Lung (tissue), 12 donors: ENCODE results near the gene BPTF. TPM values are rescaled to one million over a fixed set of nuclear protein-coding genes. Genes with fewer than 3 reads are reported as not detected.
"Not testable (repeated sequence)": the region's sequence is repeated elsewhere in the genome, so short reads cannot be mapped to it uniquely, and the experiment has no call there.

Source experiments
- ATAC-seq: fragments of 200-7000 bp; cut with Tn5 transposase; one replicate; pipeline ENCODE4 v1.9.1; 2020; ENCODE audit warnings: moderate number of reproducible peaks; ENCODE audit not compliant: insufficient read depth, low FRiP score
- DNase-seq, 3 donors: peaks; one replicate each; pipeline ENCODE4 v3.0.0-alpha.2; 2013 to 2017
- H3K27ac ChIP-seq, 2 donors: one replicate each; pipeline ENCODE4 v1.5.1; 2013; ENCODE audit warnings: mild to moderate bottlenecking in 2 of 2, moderate library complexity in 2 of 2, control low read depth in 1 of 2, inconsistent platforms in 1 of 2, low read depth in 1 of 2, low read length in 1 of 2
- H3K27me3 ChIP-seq, 3 donors: one replicate each; pipeline ENCODE4 v1.5.1; 2013; ENCODE audit warnings: low read length in 2 of 3; ENCODE audit not compliant: control insufficient read depth in 3 of 3, insufficient read depth in 3 of 3
- H3K36me3 ChIP-seq, 4 donors: one replicate each; pipeline ENCODE4 v1.5.1; 2013; ENCODE audit warnings: low read length in 4 of 4, mild to moderate bottlenecking in 1 of 4, moderate library complexity in 1 of 4; ENCODE audit not compliant: control insufficient read depth in 4 of 4, insufficient read depth in 4 of 4
- H3K4me1 ChIP-seq, 5 donors: one replicate each; pipeline ENCODE4 v1.5.1; 2013; ENCODE audit warnings: low read length in 5 of 5, mild to moderate bottlenecking in 2 of 5, moderate library complexity in 1 of 5; ENCODE audit not compliant: control insufficient read depth in 5 of 5, insufficient read depth in 5 of 5
- H3K4me3 ChIP-seq: one replicate; pipeline ENCODE4 v1.5.1; 2013; ENCODE audit warnings: mild to moderate bottlenecking, control low read depth, moderate library complexity
- H3K9ac ChIP-seq, 2 donors: one replicate each; pipeline ENCODE4 v1.5.1; 2013; ENCODE audit warnings: low read length in 2 of 2, control low read depth in 1 of 2; ENCODE audit not compliant: insufficient read depth in 1 of 2
- H3K9me3 ChIP-seq, 4 donors: one replicate each; pipeline ENCODE4 v1.5.1; 2013; ENCODE audit warnings: low read length in 3 of 4, mild to moderate bottlenecking in 1 of 4, moderate library complexity in 1 of 4; ENCODE audit not compliant: control insufficient read depth in 4 of 4, insufficient read depth in 3 of 4
- WGBS, 2 donors: extraction: QIAGEN DNeasy Blood & Tissue Kit; methylation state at CpG; one replicate each; pipeline ENCODE4 v1.1.7; 2013; 5-methylcytosine and 5-hydroxymethylcytosine counted together
- polyA plus RNA-seq, 2 donors: library from polyadenylated mRNA; stranded (reverse); fragments of 200-250 nt; gene quantifications; one replicate each; pipeline ENCODE4 v1.2.1, GENCODE V29; 2013
- total RNA-seq, 2 donors: library from RNA; depleted of rRNA in 1 of 2; stranded (reverse); fragments of >200 nt in 1 of 2; gene quantifications; one replicate each; pipeline ENCODE4 v1.2.1, GENCODE V29; 2014 to 2021
- TF ChIP-seq, protein P1 (sequence below): IDR thresholded peaks from 2 replicates; pipeline ENCODE4 v1.5.1; 2012; ENCODE audit warnings: mild to moderate bottlenecking; ENCODE audit errors: control extremely low read depth, extremely low read depth
- donor health status: control.
- donor health status: control.
- donor health status: Bipolar disorder and iron deficiency.
- donor health status: healthy.
- donor health status: DM: yes; HTN: yes; CAD: no.

The BPTF gene
- total and polyA plus RNA-seq, 4 donors: 12.2 to 179 (median 47.4) TPM

GRCh38 chr17:67853703-67854102 is 28.4 kb downstream of the BPTF start:
- Histone ChIP-seq H3K27me3 (no peaks in the 10 kb centered on the region), H3K9ac (no peak overlapping the region), H3K36me3 (peaks cover 4 to 10% (median 7%) of the 10 kb centered on the region in 4 donors), H3K4me3 (no peak overlapping the region), H3K27ac (no peak overlapping the region), H3K9me3 (peaks cover 0 to 4% (median 0%) of the 10 kb centered on the region in 4 donors), H3K4me1 (peaks cover 3 to 15% (median 4%) of the 10 kb centered on the region in 5 donors)
- TF ChIP-seq, protein P1, sequence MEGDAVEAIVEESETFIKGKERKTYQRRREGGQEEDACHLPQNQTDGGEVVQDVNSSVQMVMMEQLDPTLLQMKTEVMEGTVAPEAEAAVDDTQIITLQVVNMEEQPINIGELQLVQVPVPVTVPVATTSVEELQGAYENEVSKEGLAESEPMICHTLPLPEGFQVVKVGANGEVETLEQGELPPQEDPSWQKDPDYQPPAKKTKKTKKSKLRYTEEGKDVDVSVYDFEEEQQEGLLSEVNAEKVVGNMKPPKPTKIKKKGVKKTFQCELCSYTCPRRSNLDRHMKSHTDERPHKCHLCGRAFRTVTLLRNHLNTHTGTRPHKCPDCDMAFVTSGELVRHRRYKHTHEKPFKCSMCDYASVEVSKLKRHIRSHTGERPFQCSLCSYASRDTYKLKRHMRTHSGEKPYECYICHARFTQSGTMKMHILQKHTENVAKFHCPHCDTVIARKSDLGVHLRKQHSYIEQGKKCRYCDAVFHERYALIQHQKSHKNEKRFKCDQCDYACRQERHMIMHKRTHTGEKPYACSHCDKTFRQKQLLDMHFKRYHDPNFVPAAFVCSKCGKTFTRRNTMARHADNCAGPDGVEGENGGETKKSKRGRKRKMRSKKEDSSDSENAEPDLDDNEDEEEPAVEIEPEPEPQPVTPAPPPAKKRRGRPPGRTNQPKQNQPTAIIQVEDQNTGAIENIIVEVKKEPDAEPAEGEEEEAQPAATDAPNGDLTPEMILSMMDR: no peak
- ATAC-seq (no peak), DNase-seq (no peak)
- WGBS, 2 donors: 96% methylated on average over 8 of the region's 8 CpGs

DNA sequence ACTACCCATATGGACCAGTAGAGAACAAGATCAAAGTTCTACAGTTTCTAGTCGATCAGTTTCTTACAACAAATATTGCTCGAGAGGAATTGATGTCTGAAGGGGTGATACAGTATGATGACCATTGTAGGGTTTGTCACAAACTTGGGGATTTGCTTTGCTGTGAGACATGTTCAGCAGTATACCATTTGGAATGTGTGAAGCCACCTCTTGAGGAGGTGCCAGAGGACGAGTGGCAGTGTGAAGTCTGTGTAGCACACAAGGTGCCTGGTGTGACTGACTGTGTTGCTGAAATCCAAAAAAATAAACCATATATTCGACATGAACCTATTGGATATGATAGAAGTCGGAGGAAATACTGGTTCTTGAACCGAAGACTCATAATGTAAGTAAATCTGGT is 29.1 kb downstream of the BPTF start:
- peaks cover 0 to 4% (median 0%) of the 10 kb centered on the region in 4 donors for H3K9me3 ChIP-seq
- 95 to 96% methylated on average over 6 of the region's 6 CpGs for WGBS, 2 donors
- ATAC-seq: no peak
- H3K27me3 ChIP-seq: no peaks in the 10 kb centered on the region
- H3K27ac ChIP-seq: no peak overlapping the region
- peaks cover 4 to 10% (median 7%) of the 10 kb centered on the region in 4 donors for H3K36me3 ChIP-seq
- TF ChIP-seq, protein P1: no peak
- DNase-seq: no peak
- H3K4me3 ChIP-seq: no peak overlapping the region
- peaks cover 3 to 15% (median 5%) of the 10 kb centered on the region in 5 donors for H3K4me1 ChIP-seq
- no peak overlapping the region for H3K9ac ChIP-seq

GRCh38 chr17:67855504-67856324 is 30.4 kb downstream of the BPTF start:
- ATAC-seq (no peak), DNase-seq (no peak)
- TF ChIP-seq, protein P1: no peak
- peaks cover 0 to 3% (median 0%) of the 10 kb centered on the region in 4 donors for H3K9me3 ChIP-seq
- H3K9ac ChIP-seq: no peak overlapping the region
- H3K27ac ChIP-seq: no peak overlapping the region
- WGBS, 2 donors: 31 to 54% methylated on average over 11 of the region's 11 CpGs
- H3K4me3 ChIP-seq: no peak overlapping the region
- peaks cover 4 to 10% (median 7%) of the 10 kb centered on the region in 4 donors for H3K36me3 ChIP-seq
- H3K27me3 ChIP-seq: no peaks in the 10 kb centered on the region
- H3K4me1 ChIP-seq: peaks cover 3 to 15% (median 5%) of the 10 kb centered on the region in 5 donors

- not testable (repeated sequence) for H3K9me3 ChIP-seq, H3K27me3 ChIP-seq, H3K4me3 ChIP-seq, DNase-seq, H3K9ac ChIP-seq, H3K27ac ChIP-seq, ATAC-seq
- Histone ChIP-seq H3K4me1 (peaks cover 3 to 15% (median 5%) of the 10 kb centered on the region in 5 donors), H3K36me3 (peaks cover 4 to 10% (median 7%) of the 10 kb centered on the region in 4 donors)
- 28 to 32% methylated on average over 1 of the region's 1 CpG for WGBS, 2 donors
Measured at GRCh38 chr17:67856402-67856801, 31.1 kb downstream of the BPTF start.
